Brain microvascular endothelial cell (primary cell): ENCODE data around the gene FAM81A.

Source experiments
- DNase-seq: peaks from one replicate; pipeline ENCODE4 v3.0.0-alpha.2; 2020
- H3K27ac ChIP-seq: fragments of 250-450 bp; sonication (Bioruptor Pico); 2 replicates; pipeline ENCODE4 v1.5.1; 2020; ENCODE audit warnings: mild to moderate bottlenecking, moderate library complexity
- H3K27me3 ChIP-seq: fragments of 250-450 bp; sonication (Bioruptor Pico); replicated peaks from 2 replicates; pipeline ENCODE4 v1.5.1; 2020; ENCODE audit warnings: mild to moderate bottlenecking
- H3K36me3 ChIP-seq: fragments of 250-450 bp; sonication (Bioruptor Pico); replicated peaks from 2 replicates; pipeline ENCODE4 v1.5.1; 2020; ENCODE audit warnings: mild to moderate bottlenecking
- H3K4me3 ChIP-seq: 2 replicates; pipeline ENCODE4 v1.5.1; 2011; ENCODE audit warnings: low read depth, mild to moderate bottlenecking, control low read depth, low read length, moderate library complexity
- in situ Hi-C: cut with HindIII; loops from 2 replicates; pipeline ENCODE4 v1.10.0; 2017; ENCODE audit warnings: low sequenced_read_pairs, low pct_ligation_motif_present
- TF ChIP-seq, protein P1 (sequence below): IDR thresholded peaks from 2 replicates; pipeline ENCODE4 v1.5.1; 2011; ENCODE audit warnings: low read depth, mild to moderate bottlenecking, moderate library complexity, low read length, control low read depth, inconsistent platforms; ENCODE audit errors: missing control alignments

Gene FAM81A

GRCh38 chr15:59543721-59544547 is 105.9 kb downstream of the FAM81A start:
- DNase-seq: no peak
- in situ Hi-C loops: no loop called here

GRCh38 chr15:59545573-59545972 is 107.6 kb downstream of the FAM81A start:
- Histone ChIP-seq H3K4me3 (no peak overlapping the region), H3K27ac (no peak overlapping the region), H3K27me3 (no peaks in the 10 kb centered on the region), H3K36me3 (no peaks in the 10 kb centered on the region)
- DNase-seq: no peak
- TF ChIP-seq, protein P1, sequence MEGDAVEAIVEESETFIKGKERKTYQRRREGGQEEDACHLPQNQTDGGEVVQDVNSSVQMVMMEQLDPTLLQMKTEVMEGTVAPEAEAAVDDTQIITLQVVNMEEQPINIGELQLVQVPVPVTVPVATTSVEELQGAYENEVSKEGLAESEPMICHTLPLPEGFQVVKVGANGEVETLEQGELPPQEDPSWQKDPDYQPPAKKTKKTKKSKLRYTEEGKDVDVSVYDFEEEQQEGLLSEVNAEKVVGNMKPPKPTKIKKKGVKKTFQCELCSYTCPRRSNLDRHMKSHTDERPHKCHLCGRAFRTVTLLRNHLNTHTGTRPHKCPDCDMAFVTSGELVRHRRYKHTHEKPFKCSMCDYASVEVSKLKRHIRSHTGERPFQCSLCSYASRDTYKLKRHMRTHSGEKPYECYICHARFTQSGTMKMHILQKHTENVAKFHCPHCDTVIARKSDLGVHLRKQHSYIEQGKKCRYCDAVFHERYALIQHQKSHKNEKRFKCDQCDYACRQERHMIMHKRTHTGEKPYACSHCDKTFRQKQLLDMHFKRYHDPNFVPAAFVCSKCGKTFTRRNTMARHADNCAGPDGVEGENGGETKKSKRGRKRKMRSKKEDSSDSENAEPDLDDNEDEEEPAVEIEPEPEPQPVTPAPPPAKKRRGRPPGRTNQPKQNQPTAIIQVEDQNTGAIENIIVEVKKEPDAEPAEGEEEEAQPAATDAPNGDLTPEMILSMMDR: no peak
- in situ Hi-C loops: no loop called here

More at GRCh38 chr15:59543721-59544547, 105.9 kb downstream of the FAM81A start:
- TF ChIP-seq, protein P1: no peak
- Histone ChIP-seq H3K27ac (no peak overlapping the region), H3K36me3 (no peaks in the 10 kb centered on the region), H3K4me3 (no peak overlapping the region), H3K27me3 (no peaks in the 10 kb centered on the region)

- H3K36me3 ChIP-seq: no peaks in the 10 kb centered on the region
- no peak overlapping the region for H3K27ac ChIP-seq
- in situ Hi-C loops: no loop called here
- H3K27me3 ChIP-seq: no peaks in the 10 kb centered on the region
- no peak overlapping the region for H3K4me3 ChIP-seq
- TF ChIP-seq, protein P1: no peak
- no peak for DNase-seq
Observed at GRCh38 chr15:59548501-59549226, 110.7 kb downstream of the FAM81A start.

DNA sequence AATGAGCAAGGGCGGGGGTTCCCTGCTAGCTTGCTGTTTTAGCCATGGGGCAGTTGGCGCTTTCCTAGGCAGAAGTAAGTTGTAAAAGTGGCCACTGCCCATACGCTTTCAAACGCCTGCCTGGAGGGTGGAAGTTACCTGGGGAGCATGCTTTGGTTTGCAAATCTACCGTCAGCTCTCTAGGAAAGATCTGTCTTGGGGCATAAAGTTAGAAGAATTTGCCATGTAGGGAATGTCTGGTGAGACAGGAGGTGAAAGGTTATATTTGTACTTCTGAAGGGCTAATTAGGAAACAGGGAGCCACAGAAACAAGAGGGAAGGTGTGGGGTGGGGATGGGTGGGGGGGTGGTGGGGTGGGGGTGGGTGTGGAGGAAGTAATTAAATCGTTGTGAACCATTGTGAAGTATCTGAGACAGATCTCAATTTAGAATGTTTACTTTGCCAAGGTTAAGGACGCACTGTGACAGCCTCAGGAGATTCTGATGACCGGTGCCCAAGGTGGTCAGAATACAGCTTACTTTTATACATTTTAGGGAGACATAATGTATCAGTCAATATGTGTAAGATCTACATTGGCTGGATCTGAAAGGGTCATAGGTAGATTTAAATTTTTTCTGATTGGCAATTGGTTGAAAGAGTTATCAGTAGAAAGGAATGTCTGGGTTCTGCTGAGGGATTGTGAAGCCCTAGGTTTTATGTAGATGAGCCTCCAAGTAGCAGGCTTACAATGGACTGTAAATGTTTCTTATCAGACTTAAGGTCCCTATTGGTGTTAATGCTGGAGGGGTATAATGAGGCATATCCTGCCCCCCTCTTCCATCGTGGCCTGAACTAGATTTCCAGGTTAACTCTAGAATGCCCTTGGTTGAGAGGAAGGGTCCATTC is 111.6 kb downstream of the FAM81A start:
- H3K27ac ChIP-seq: no peak overlapping the region
- TF ChIP-seq, protein P1: no peak
- H3K27me3 ChIP-seq: no peaks in the 10 kb centered on the region
- H3K4me3 ChIP-seq: no peak overlapping the region
- no peaks in the 10 kb centered on the region for H3K36me3 ChIP-seq
- in situ Hi-C loops: no loop called here
- no peak for DNase-seq

GRCh38 chr15:59550530-59550929 is 112.5 kb downstream of the FAM81A start:
- H3K36me3 ChIP-seq: no peaks in the 10 kb centered on the region
- no peaks in the 10 kb centered on the region for H3K27me3 ChIP-seq
- in situ Hi-C loops: no loop called here
- DNase-seq: no peak
- H3K27ac ChIP-seq: no peak overlapping the region
- TF ChIP-seq, protein P1: no peak
- no peak overlapping the region for H3K4me3 ChIP-seq
